ENCODE data around the gene KLHL29.

DNA sequence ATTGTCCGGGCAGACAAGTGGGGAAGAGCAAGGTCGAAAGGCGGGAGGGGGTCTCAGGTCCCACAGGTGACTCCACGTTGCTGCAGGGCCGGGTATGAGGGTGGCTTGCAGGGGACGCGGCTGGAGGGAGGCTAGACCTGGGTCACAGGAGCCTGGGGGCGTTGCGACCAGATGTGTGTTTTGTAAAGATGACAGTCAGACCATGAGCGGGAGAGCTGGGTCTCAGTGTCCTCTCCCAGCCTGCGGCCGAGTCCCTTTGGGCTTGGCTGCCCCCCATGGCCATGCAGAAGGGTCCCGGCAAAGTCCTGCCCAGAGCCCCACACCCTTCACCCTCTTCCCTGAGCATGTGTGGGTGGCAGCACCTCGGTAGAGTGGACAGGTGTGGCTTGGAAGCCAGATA is 302.7 kb downstream of the KLHL29 start:
- TF ChIP-seq, protein P1, sequence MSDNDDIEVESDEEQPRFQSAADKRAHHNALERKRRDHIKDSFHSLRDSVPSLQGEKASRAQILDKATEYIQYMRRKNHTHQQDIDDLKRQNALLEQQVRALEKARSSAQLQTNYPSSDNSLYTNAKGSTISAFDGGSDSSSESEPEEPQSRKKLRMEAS (IDR thresholded peaks at IDR 0.05; ENCODE audit: insufficient read depth, insufficient read length), result no peak
- TF ChIP-seq, protein P2, sequence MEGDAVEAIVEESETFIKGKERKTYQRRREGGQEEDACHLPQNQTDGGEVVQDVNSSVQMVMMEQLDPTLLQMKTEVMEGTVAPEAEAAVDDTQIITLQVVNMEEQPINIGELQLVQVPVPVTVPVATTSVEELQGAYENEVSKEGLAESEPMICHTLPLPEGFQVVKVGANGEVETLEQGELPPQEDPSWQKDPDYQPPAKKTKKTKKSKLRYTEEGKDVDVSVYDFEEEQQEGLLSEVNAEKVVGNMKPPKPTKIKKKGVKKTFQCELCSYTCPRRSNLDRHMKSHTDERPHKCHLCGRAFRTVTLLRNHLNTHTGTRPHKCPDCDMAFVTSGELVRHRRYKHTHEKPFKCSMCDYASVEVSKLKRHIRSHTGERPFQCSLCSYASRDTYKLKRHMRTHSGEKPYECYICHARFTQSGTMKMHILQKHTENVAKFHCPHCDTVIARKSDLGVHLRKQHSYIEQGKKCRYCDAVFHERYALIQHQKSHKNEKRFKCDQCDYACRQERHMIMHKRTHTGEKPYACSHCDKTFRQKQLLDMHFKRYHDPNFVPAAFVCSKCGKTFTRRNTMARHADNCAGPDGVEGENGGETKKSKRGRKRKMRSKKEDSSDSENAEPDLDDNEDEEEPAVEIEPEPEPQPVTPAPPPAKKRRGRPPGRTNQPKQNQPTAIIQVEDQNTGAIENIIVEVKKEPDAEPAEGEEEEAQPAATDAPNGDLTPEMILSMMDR (IDR thresholded peaks at IDR 0.05; ENCODE audit: extremely low read depth in 1 of 2, insufficient read depth in 1 of 2, low read depth in 1 of 2, low read length in 2 of 2), result no peak
- no peak for TF ChIP-seq POLR2AphosphoS5 (IDR thresholded peaks at IDR 0.05; ENCODE audit: insufficient read depth, low read depth, low read length)
- TF ChIP-seq MYC (IDR thresholded peaks at IDR 0.05; ENCODE audit: low read depth, low read length), result no peak
- no peak for TF ChIP-seq POLR2A (IDR thresholded peaks at IDR 0.05; ENCODE audit: low read depth, low read length)
- no peak for TF ChIP-seq EZH2 (IDR thresholded peaks at IDR 0.05; ENCODE audit: borderline replicate concordance, low read depth, low read length, severe bottlenecking)
- TF ChIP-seq GATA2 (IDR thresholded peaks at IDR 0.05; ENCODE audit: insufficient read depth, insufficient read length, low read depth, low read length), result no peak
- TF ChIP-seq FOS (IDR thresholded peaks at IDR 0.05; ENCODE audit: borderline replicate concordance, insufficient read depth, low read length), result no peak
- TF ChIP-seq JUN (IDR thresholded peaks at IDR 0.05; ENCODE audit: borderline replicate concordance, insufficient read depth, insufficient read length, low read depth), result no peak

Data from endothelial cell of umbilical vein (primary cell).